H54 (cell line): ENCODE results near the gene KAZALD1.

Experiments used
- DNase-seq: peaks from one replicate; pipeline ENCODE4 v3.0.0; 2011; ENCODE audit warnings: low spot score, mixed read lengths; ENCODE audit not compliant: insufficient read length
- FAIRE-seq: peaks from 3 replicates; lab custom pipeline; 2011; peaks lifted over from hg19 to GRCh38; lab: Jason Lieb, UNC
- POLR2A ChIP-seq: IDR thresholded peaks from 2 replicates; pipeline ENCODE4 v1.6.1; 2011; ENCODE audit warnings: low read depth, mild to moderate bottlenecking, low read length

KAZALD1 gene

GRCh38 chr10:101063050-101063525, 1.3 kb downstream of the KAZALD1 start:
- FAIRE-seq, result no peak
- no peak for TF ChIP-seq POLR2A
- DNase-seq, result no peak

GRCh38 chr10:101063548-101064414, 2.0 kb downstream of the KAZALD1 start:
- TF ChIP-seq POLR2A, result no peak
- no peak for DNase-seq
- no peak for FAIRE-seq

- no peak for FAIRE-seq
- no peak for TF ChIP-seq POLR2A
- no peak for DNase-seq
These were observed 2.7 kb downstream of the KAZALD1 start for GRCh38 chr10:101064415-101065030.

- DNase-seq (no peak), FAIRE-seq (no peak)
- no peak for TF ChIP-seq POLR2A
These were observed 3.8 kb downstream of the KAZALD1 start for GRCh38 chr10:101065481-101066145.

- TF ChIP-seq POLR2A, result peak; percentile 46
These were observed 4.5 kb downstream of the KAZALD1 start for GRCh38 chr10:101066146-101066895.

GRCh38 chr10:101066896-101067355, 5.1 kb downstream of the KAZALD1 start:
- no peak for TF ChIP-seq POLR2A
- FAIRE-seq, result no peak

More at GRCh38 chr10:101066146-101066895, 4.5 kb downstream of the KAZALD1 start:
- FAIRE-seq (no peak), DNase-seq (peak; percentile 89)

GRCh38 chr10:101067356-101068083, 5.7 kb downstream of the KAZALD1 start:
- peak; percentile 31; the same call in 1 of the 2 replicates for TF ChIP-seq POLR2A
- FAIRE-seq, result no peak
- DNase-seq, result peak; percentile 57

More at GRCh38 chr10:101066896-101067355, 5.1 kb downstream of the KAZALD1 start:
- DNase-seq, result no peak

GRCh38 chr10:101069441-101069840, 7.7 kb downstream of the KAZALD1 start:
- FAIRE-seq (no peak), DNase-seq (no peak)
- no peak for TF ChIP-seq POLR2A

GRCh38 chr10:101070098-101070497, 8.3 kb downstream of the KAZALD1 start:
- no peak for TF ChIP-seq POLR2A
- FAIRE-seq (no peak), DNase-seq (no peak)

- TF ChIP-seq POLR2A, result no peak
- DNase-seq, result no peak
- no peak for FAIRE-seq
These were observed 9.6 kb downstream of the KAZALD1 start for GRCh38 chr10:101071267-101071884.

GRCh38 chr10:101071885-101072433, 10.2 kb downstream of the KAZALD1 start:
- TF ChIP-seq POLR2A, result no peak
- no peak for DNase-seq
- FAIRE-seq, result no peak

GRCh38 chr10:101072923-101073322, 11.1 kb downstream of the KAZALD1 start:
- no peak for TF ChIP-seq POLR2A
- FAIRE-seq (no peak), DNase-seq (no peak)

GRCh38 chr10:101073631-101074030, 11.8 kb downstream of the KAZALD1 start:
- no peak for FAIRE-seq
- no peak for TF ChIP-seq POLR2A
- DNase-seq, result no peak
